ENCODE data around the gene TIMP2. TPM values are rescaled to one million over a fixed set of nuclear protein-coding genes. Genes with fewer than 3 reads are reported as not detected.
"Not testable (repeated sequence)": the region's sequence is repeated elsewhere in the genome, so short reads cannot be mapped to it uniquely, and the experiment has no call there.

Gene TIMP2
- total and polyA plus RNA-seq, 5 donors, result 86.9 to 183 (median 167) TPM

GRCh38 chr17:78896091-78896833, 28.9 kb downstream of the TIMP2 start:
- H3K9me3 ChIP-seq (ENCODE audit: control insufficient read depth, low read length), result no peaks in the 10 kb centered on the region
- H3K4me3 ChIP-seq (ENCODE audit: low read length), result no peak overlapping the region
- intact Hi-C loops (cut with DNase I), result no loop called here
- peak in 1 of 3 donors; percentile 60 for DNase-seq
- ATAC-seq, result peak; percentile 4 to 15
- 68% methylated on average over 20 of the region's 20 CpGs for WGBS
- no peaks in the 10 kb centered on the region for H3K27me3 ChIP-seq (ENCODE audit: control insufficient read depth, insufficient read depth)
- peak overlapping the region; percentile 21 for H3K27ac ChIP-seq (ENCODE audit: low read length)
- peaks cover 37% of the 10 kb centered on the region for H3K4me1 ChIP-seq (ENCODE audit: control insufficient read depth, insufficient read depth, low read length)

- intact Hi-C loops (cut with DNase I), result no loop called here
- H3K9me3 ChIP-seq (ENCODE audit: control insufficient read depth, low read length), result no peaks in the 10 kb centered on the region
- DNase-seq, result no peak
- ATAC-seq, result peak in 1 of 2 donors; percentile 58
- H3K27ac ChIP-seq (ENCODE audit: low read length), result peak overlapping the region; percentile 61
- H3K4me1 ChIP-seq (ENCODE audit: control insufficient read depth, insufficient read depth, low read length), result peaks cover 37% of the 10 kb centered on the region
- 14% methylated on average over 5 of the region's 5 CpGs for WGBS
- H3K4me3 ChIP-seq (ENCODE audit: low read length), result no peak overlapping the region
- no peaks in the 10 kb centered on the region for H3K27me3 ChIP-seq (ENCODE audit: control insufficient read depth, insufficient read depth)
Measured at GRCh38 chr17:78895322-78895721, 29.9 kb downstream of the TIMP2 start.

GRCh38 chr17:78893684-78894083, 31.5 kb downstream of the TIMP2 start:
- no peak for DNase-seq
- Histone ChIP-seq H3K9me3 (ENCODE audit: control insufficient read depth, low read length) (no peaks in the 10 kb centered on the region), H3K27ac (ENCODE audit: low read length) (no peak overlapping the region), H3K4me3 (ENCODE audit: low read length) (no peak overlapping the region), H3K4me1 (ENCODE audit: control insufficient read depth, insufficient read depth, low read length) (peaks cover 37% of the 10 kb centered on the region), H3K27me3 (ENCODE audit: control insufficient read depth, insufficient read depth) (no peaks in the 10 kb centered on the region)
- intact Hi-C loops (cut with DNase I), result no loop called here
- 16% methylated on average over 4 of the region's 4 CpGs for WGBS
- ATAC-seq, result no peak

DNA sequence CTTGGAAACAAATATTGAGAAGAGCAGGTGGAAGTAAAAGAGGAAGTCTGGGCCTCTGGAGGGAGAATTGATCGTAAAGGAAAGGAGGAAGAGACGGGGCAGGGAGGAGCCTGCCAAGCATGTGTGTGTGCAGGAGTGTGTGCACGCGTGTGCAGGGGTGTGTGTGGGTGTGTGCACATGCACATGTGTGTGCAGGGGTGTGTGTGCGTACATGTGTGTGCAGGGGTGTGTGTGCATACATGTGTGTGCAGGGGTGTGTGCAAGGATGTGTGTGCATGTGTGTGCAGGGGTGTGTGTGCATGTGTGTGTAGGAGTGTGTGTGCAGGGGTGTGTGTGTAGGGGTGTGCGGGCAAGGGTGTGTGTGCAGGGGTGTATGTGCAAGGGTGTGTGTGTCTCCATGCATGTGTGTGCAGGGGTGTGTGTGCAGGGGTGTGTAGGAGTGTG, 32.2 kb downstream of the TIMP2 start:
- peaks cover 33% of the 10 kb centered on the region for H3K4me1 ChIP-seq (ENCODE audit: control insufficient read depth, insufficient read depth, low read length)
- H3K27me3 ChIP-seq (ENCODE audit: control insufficient read depth, insufficient read depth), result no peaks in the 10 kb centered on the region
- WGBS, result 76% methylated on average over 6 of the region's 6 CpGs
- H3K9me3 ChIP-seq (ENCODE audit: control insufficient read depth, low read length), result no peaks in the 10 kb centered on the region
- DNase-seq (no peak), ATAC-seq (no peak)
- H3K27ac ChIP-seq (ENCODE audit: low read length), result no peak overlapping the region
- no peak overlapping the region for H3K4me3 ChIP-seq (ENCODE audit: low read length)
- intact Hi-C loops (cut with DNase I), result no loop called here

- Histone ChIP-seq H3K9me3 (ENCODE audit: control insufficient read depth, low read length) (no peaks in the 10 kb centered on the region), H3K4me3 (ENCODE audit: low read length) (no peak overlapping the region), H3K27ac (ENCODE audit: low read length) (no peak overlapping the region), H3K27me3 (ENCODE audit: control insufficient read depth, insufficient read depth) (no peaks in the 10 kb centered on the region), H3K4me1 (ENCODE audit: control insufficient read depth, insufficient read depth, low read length) (peaks cover 31% of the 10 kb centered on the region)
- intact Hi-C loops (cut with DNase I), result no loop called here
- WGBS, result 49% methylated on average over 5 of the region's 5 CpGs
- DNase-seq (no peak), ATAC-seq (no peak)
Measured at GRCh38 chr17:78892520-78892919, 32.7 kb downstream of the TIMP2 start.

DNA sequence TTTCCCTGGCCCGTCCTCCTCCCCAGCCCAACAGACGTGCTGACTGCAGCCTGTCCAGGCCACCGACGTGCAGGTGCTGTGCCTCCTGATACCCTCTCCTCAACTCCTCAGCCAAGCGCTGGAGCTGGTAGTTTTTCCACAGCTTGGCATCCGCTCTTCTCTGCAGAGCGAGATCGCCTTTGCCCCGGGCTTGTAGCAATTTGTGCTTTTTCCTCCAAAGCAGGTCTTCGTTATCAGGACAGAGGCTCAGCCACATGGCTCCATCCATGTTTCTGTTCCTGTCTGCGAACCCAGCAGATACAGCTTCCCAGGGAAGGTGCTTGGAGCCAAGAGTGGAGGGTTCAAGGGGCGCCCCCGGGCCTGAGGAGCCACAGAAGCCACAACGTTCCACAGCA, 33.1 kb downstream of the TIMP2 start:
- H3K27ac ChIP-seq (ENCODE audit: low read length), result no peak overlapping the region
- no peak for ATAC-seq
- H3K4me1 ChIP-seq (ENCODE audit: control insufficient read depth, insufficient read depth, low read length), result peaks cover 26% of the 10 kb centered on the region
- intact Hi-C loops (cut with DNase I), result no loop called here
- no peak for DNase-seq
- no peaks in the 10 kb centered on the region for H3K27me3 ChIP-seq (ENCODE audit: control insufficient read depth, insufficient read depth)
- no peak overlapping the region for H3K4me3 ChIP-seq (ENCODE audit: low read length)
- H3K9me3 ChIP-seq (ENCODE audit: control insufficient read depth, low read length), result no peaks in the 10 kb centered on the region
- 69% methylated on average over 14 of the region's 14 CpGs for WGBS

GRCh38 chr17:78891406-78892061, 33.7 kb downstream of the TIMP2 start:
- Histone ChIP-seq H3K9me3 (ENCODE audit: control insufficient read depth, low read length) (no peaks in the 10 kb centered on the region), H3K27me3 (ENCODE audit: control insufficient read depth, insufficient read depth) (no peaks in the 10 kb centered on the region), H3K27ac (ENCODE audit: low read length) (no peak overlapping the region), H3K4me1 (ENCODE audit: control insufficient read depth, insufficient read depth, low read length) (peaks cover 26% of the 10 kb centered on the region), H3K4me3 (ENCODE audit: low read length) (no peak overlapping the region)
- intact Hi-C loops (cut with DNase I), result no loop called here
- 64% methylated on average over 21 of the region's 21 CpGs for WGBS
- ATAC-seq (no peak), DNase-seq (peak in 1 of 3 donors; percentile 49)

DNA sequence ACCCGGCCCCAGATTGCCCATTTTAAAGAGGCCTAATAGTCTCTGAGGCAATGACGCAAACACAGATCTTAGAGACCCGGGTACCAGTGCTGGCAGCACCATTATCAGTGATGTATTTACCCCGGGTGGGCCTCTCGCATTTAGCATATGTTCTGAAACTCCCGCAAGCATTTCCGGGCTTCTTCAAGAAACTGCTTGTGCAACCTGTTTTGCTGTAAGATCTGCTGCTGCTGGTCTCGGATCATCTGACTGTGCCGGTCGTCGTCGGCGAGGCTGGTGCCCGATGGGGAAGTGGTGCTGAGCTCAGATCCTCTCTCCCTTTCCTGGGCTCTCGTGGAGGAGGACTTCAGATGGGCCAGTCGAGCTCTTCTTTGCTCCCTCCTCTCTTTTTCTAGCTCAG, 34.7 kb downstream of the TIMP2 start:
- no peaks in the 10 kb centered on the region for H3K9me3 ChIP-seq (ENCODE audit: control insufficient read depth, low read length)
- no peak overlapping the region for H3K27ac ChIP-seq (ENCODE audit: low read length)
- 80% methylated on average over 16 of the region's 16 CpGs for whole genome bisulfite sequencing
- intact Hi-C loops (cut with DNase I), result no loop called here
- peaks cover 19% of the 10 kb centered on the region for H3K4me1 ChIP-seq (ENCODE audit: control insufficient read depth, insufficient read depth, low read length)
- H3K27me3 ChIP-seq (ENCODE audit: control insufficient read depth, insufficient read depth), result no peaks in the 10 kb centered on the region
- DNase-seq (peak; percentile 53 to 82 (median 80)), ATAC-seq (peak in 1 of 2 donors; percentile 33)
- H3K4me3 ChIP-seq (ENCODE audit: low read length), result no peak overlapping the region

- H3K4me1 ChIP-seq (ENCODE audit: control insufficient read depth, insufficient read depth, low read length), result peaks cover 16% of the 10 kb centered on the region
- H3K4me3 ChIP-seq (ENCODE audit: low read length); H3K27ac ChIP-seq (ENCODE audit: low read length); intact Hi-C loops (cut with DNase I); DNase-seq; ATAC-seq; H3K9me3 ChIP-seq (ENCODE audit: control insufficient read depth, low read length); H3K27me3 ChIP-seq (ENCODE audit: control insufficient read depth, insufficient read depth): not testable (repeated sequence)
- 89% methylated on average over 11 of the region's 11 CpGs for WGBS
Measured at GRCh38 chr17:78890096-78890495, 35.1 kb downstream of the TIMP2 start.

- peaks cover 21% of the 10 kb centered on the region for H3K4me1 ChIP-seq (ENCODE audit: control insufficient read depth, insufficient read depth, low read length)
- no peak overlapping the region for H3K4me3 ChIP-seq (ENCODE audit: low read length)
- no peaks in the 10 kb centered on the region for H3K9me3 ChIP-seq (ENCODE audit: control insufficient read depth, low read length)
- DNase-seq (peak in 1 of 3 donors; percentile 36), ATAC-seq (no peak)
- no peak overlapping the region for H3K27ac ChIP-seq (ENCODE audit: low read length)
- intact Hi-C loops (cut with DNase I), result no loop called here
- 64% methylated on average over 8 of the region's 8 CpGs for WGBS
- H3K27me3 ChIP-seq (ENCODE audit: control insufficient read depth, insufficient read depth), result no peaks in the 10 kb centered on the region
Measured at GRCh38 chr17:78889531-78889930, 35.7 kb downstream of the TIMP2 start.

- intact Hi-C loops (cut with DNase I), result no loop called here
- Histone ChIP-seq H3K4me3 (ENCODE audit: low read length) (no peak overlapping the region), H3K4me1 (ENCODE audit: control insufficient read depth, insufficient read depth, low read length) (peaks cover 26% of the 10 kb centered on the region), H3K27ac (ENCODE audit: low read length) (no peak overlapping the region), H3K27me3 (ENCODE audit: control insufficient read depth, insufficient read depth) (no peaks in the 10 kb centered on the region), H3K9me3 (ENCODE audit: control insufficient read depth, low read length) (no peaks in the 10 kb centered on the region)
- peak in 1 of 3 donors; percentile 20 for DNase-seq
- WGBS, result 87% methylated on average over 10 of the region's 10 CpGs
- no peak for ATAC-seq
Measured at GRCh38 chr17:78888941-78889518, 36.2 kb downstream of the TIMP2 start.
